Gastrocnemius medialis (tissue), 4 donors: ENCODE data around the gene PLEKHG4B.
"Not testable (repeated sequence)": the region's sequence is repeated elsewhere in the genome, so short reads cannot be mapped to it uniquely, and the experiment has no call there.

ENCODE experiments used
- CTCF ChIP-seq, 5 experiments: fragments of 450-650 bp in 3 of 5; fragments of 200-600 bp in 2 of 5; sonication (generic) in 2 of 5; IDR thresholded peaks in 4 of 5; conservative IDR thresholded peaks in 1 of 5; 1 replicate in 4 of 5; 2 replicates in 1 of 5; pipeline ENCODE4 v1.5.1; 2016 to 2019; ENCODE audit warnings: antibody characterized with exemption in 5 of 5, mild to moderate bottlenecking in 3 of 5, moderate library complexity in 3 of 5
- POLR2A ChIP-seq, 2 donors: fragments of 450-650 bp; IDR thresholded peaks; one replicate each; pipeline ENCODE4 v1.6.1; 2017; ENCODE audit warnings: antibody characterized with exemption in 2 of 2, mild to moderate bottlenecking in 2 of 2, moderate library complexity in 2 of 2

- not testable (repeated sequence) for TF ChIP-seq POLR2A (IDR thresholded peaks at IDR 0.05); CTCF (IDR thresholded peaks at IDR 0.05 in 4 of 5, conservative IDR thresholded peaks at IDR 0.05 in 1 of 5)
Measured at GRCh38 chr5:104106-104505, 12.1 kb downstream of the PLEKHG4B start.
